ENCODE measurements around the gene RASSF6. TPM values are rescaled to one million over a fixed set of nuclear protein-coding genes. Genes with fewer than 3 reads are reported as not detected.

The RASSF6 gene
- total RNA-seq, 2 experiments from 2014 or later: 48.3 to 62.2 TPM

GRCh38 chr4:73619346-73619745 lies 890 bp downstream of the RASSF6 start:
- Histone ChIP-seq H4K20me1 (ENCODE audit: insufficient read depth, low read length) (no peaks in the 10 kb centered on the region), H3K36me3 (ENCODE audit: insufficient read depth, low read length) (peaks cover 51% of the 10 kb centered on the region), H3K79me2 (ENCODE audit: insufficient read depth, low read depth, low read length) (peaks cover 78% of the 10 kb centered on the region), H3K27ac (ENCODE audit: low read depth, low read length, poor library complexity, severe bottlenecking) (peak overlapping the region; percentile 100), H3K4me3 (ENCODE audit: low read depth, low read length, poor library complexity, severe bottlenecking) (peak overlapping the region; percentile 85), H3K9me2 (ENCODE audit: insufficient read depth, low read length) (no peaks in the 10 kb centered on the region), H3K9me3 (ENCODE audit: low read length) (no peaks in the 10 kb centered on the region; the same call in 1 of the 2 replicates), H3K4me2 (ENCODE audit: low read length) (peak overlapping the region; percentile 93), H2AFZ (ENCODE audit: low read length) (no peak overlapping the region), H3K4me1 (ENCODE audit: insufficient read depth, low read length, poor library complexity, severe bottlenecking) (peaks cover 58% of the 10 kb centered on the region)
- intact Hi-C loops (cut with micrococcal nuclease; ENCODE audit: unreplicated experiment): loop anchor here (1.0 kb wide), 1 partner anchor 29 kb away; no protein-coding TSS in a partner anchor
- peak; percentile 70 for DNase-seq (ENCODE audit: low spot score)
- no TSS peak for BruUV-seq (replicated peaks)
- POLR2A ChIA-PET: interaction anchor here (0.7 to 7.0 kb wide), 13 partner anchors 9 to 361 kb away, joined by 3 to 115 read pairs (median 7); partner anchors contain the start of gene ANKRD17
- CTCF ChIA-PET (ENCODE audit: unreplicated experiment): no interaction called here
- TF ChIP-seq EZH2phosphoT487 (IDR thresholded peaks at IDR 0.05; ENCODE audit: borderline replicate concordance, low read depth, low read length) (no peak), CTCF (conservative IDR thresholded peaks at IDR 0.05; ENCODE audit: low read length) (no peak)

GRCh38 chr4:73617256-73617655 lies 3.0 kb downstream of the RASSF6 start:
- TF ChIP-seq CTCF (conservative IDR thresholded peaks at IDR 0.05; ENCODE audit: low read length) (peak; percentile 70), EZH2phosphoT487 (IDR thresholded peaks at IDR 0.05; ENCODE audit: borderline replicate concordance, low read depth, low read length) (no peak)
- Histone ChIP-seq H3K79me2 (ENCODE audit: insufficient read depth, low read depth, low read length) (peaks cover 99% of the 10 kb centered on the region), H3K9me2 (ENCODE audit: insufficient read depth, low read length) (no peaks in the 10 kb centered on the region), H3K27ac (ENCODE audit: low read depth, low read length, poor library complexity, severe bottlenecking) (peak overlapping the region; percentile 100), H3K36me3 (ENCODE audit: insufficient read depth, low read length) (peaks cover 72% of the 10 kb centered on the region), H3K4me3 (ENCODE audit: low read depth, low read length, poor library complexity, severe bottlenecking) (peak overlapping the region; percentile 85), H4K20me1 (ENCODE audit: insufficient read depth, low read length) (no peaks in the 10 kb centered on the region), H3K4me2 (ENCODE audit: low read length) (peak overlapping the region; percentile 93), H3K4me1 (ENCODE audit: insufficient read depth, low read length, poor library complexity, severe bottlenecking) (peaks cover 67% of the 10 kb centered on the region), H2AFZ (ENCODE audit: low read length) (peak overlapping the region; percentile 2; the same call in 1 of the 2 replicates), H3K9me3 (ENCODE audit: low read length) (no peaks in the 10 kb centered on the region; the same call in 1 of the 2 replicates)
- DNase-seq (ENCODE audit: low spot score): peak; percentile 75
- intact Hi-C loops (cut with micrococcal nuclease; ENCODE audit: unreplicated experiment): loop anchor here (1.0 kb wide), 1 partner anchor 11 kb away; no protein-coding TSS in a partner anchor
- BruUV-seq (replicated peaks): no TSS peak
- CTCF ChIA-PET (ENCODE audit: unreplicated experiment): interaction anchor here (2.2 kb wide), 1 partner anchor 35 kb away, joined by 5 read pairs; no protein-coding TSS in a partner anchor
- POLR2A ChIA-PET: interaction anchor here (0.8 to 7.0 kb wide), 12 partner anchors 7 to 550 kb away, joined by 4 to 115 read pairs (median 8); partner anchors contain the start of gene COX18

GRCh38 chr4:73615613-73616012 lies 4.6 kb downstream of the RASSF6 start:
- DNase-seq (ENCODE audit: low spot score): peak; percentile 52
- ChIA-PET CTCF (ENCODE audit: unreplicated experiment) (no interaction called here), POLR2A (interaction anchor here (0.9 to 7.0 kb wide), 5 partner anchors 10 to 356 kb away, joined by 4 to 115 read pairs (median 8); no protein-coding TSS in a partner anchor)
- H2AFZ ChIP-seq (ENCODE audit: low read length): 0 out of 2 replicates have a peak overlapping the region, but pooled peaks have one; percentile 5
- peak overlapping the region; percentile 100 for H3K27ac ChIP-seq (ENCODE audit: low read depth, low read length, poor library complexity, severe bottlenecking)
- H3K79me2 ChIP-seq (ENCODE audit: insufficient read depth, low read depth, low read length): peaks cover 99% of the 10 kb centered on the region
- no peaks in the 10 kb centered on the region; the same call in 1 of the 2 replicates for H3K9me3 ChIP-seq (ENCODE audit: low read length)
- H3K4me2 ChIP-seq (ENCODE audit: low read length): peak overlapping the region; percentile 93
- peaks cover 88% of the 10 kb centered on the region for H3K36me3 ChIP-seq (ENCODE audit: insufficient read depth, low read length)
- intact Hi-C loops (cut with micrococcal nuclease; ENCODE audit: unreplicated experiment): no loop called here
- H3K4me1 ChIP-seq (ENCODE audit: insufficient read depth, low read length, poor library complexity, severe bottlenecking): peaks cover 67% of the 10 kb centered on the region
- no TSS peak for BruUV-seq (replicated peaks)
- no peaks in the 10 kb centered on the region for H4K20me1 ChIP-seq (ENCODE audit: insufficient read depth, low read length)
- no peaks in the 10 kb centered on the region for H3K9me2 ChIP-seq (ENCODE audit: insufficient read depth, low read length)
- TF ChIP-seq CTCF (conservative IDR thresholded peaks at IDR 0.05; ENCODE audit: low read length) (peak; percentile 63), EZH2phosphoT487 (IDR thresholded peaks at IDR 0.05; ENCODE audit: borderline replicate concordance, low read depth, low read length) (no peak)
- H3K4me3 ChIP-seq (ENCODE audit: low read depth, low read length, poor library complexity, severe bottlenecking): peak overlapping the region; percentile 85
